A549 (cell line): ENCODE measurements around the gene RANBP3. TPM values are rescaled to one million over a fixed set of nuclear protein-coding genes. Genes with fewer than 3 reads are reported as not detected.

Experiments
- ATAC-seq, 2 experiments: fragments of 200-7000 bp in 1 of 2; fragments of >200 bp in 1 of 2; cut with Nextera tagmentation in 1 of 2; cut with Tn5 transposase in 1 of 2; 3 replicates each; pipeline versions ENCODE4 v1.8.0 to v1.9.1; 2018 to 2020; ENCODE audit warnings: mild to moderate bottlenecking in 1 of 2, moderate library complexity in 1 of 2
- CTCF ChIA-PET: fragments of 300-600 bp; sonication (Branson Sonifier 250); formaldehyde crosslinking; extraction: SDS; loops from one replicate; lab custom pipeline; 2021; ENCODE audit warnings: antibody characterized with exemption, inconsistent platforms; lab: Yijun Ruan, JAX
- POLR2A ChIA-PET: fragments of 350-600 bp; formaldehyde crosslinking; extraction: SDS; loops from one replicate; lab custom pipeline; 2021; ENCODE audit warnings: antibody characterized with exemption, inconsistent platforms; lab: Yijun Ruan, JAX
- DNase-seq, 2 experiments: peaks; one replicate each; pipeline versions ENCODE4 v3.0.0 to v3.0.0-alpha.2; 2011 to 2016; ENCODE audit warnings: low read depth in 1 of 2, low spot score in 1 of 2
- FAIRE-seq: peaks from 2 replicates; lab custom pipeline; 2011; peaks lifted over from hg19 to GRCh38; lab: Jason Lieb, UNC
- H3K27ac ChIP-seq, 2 experiments: fragments of >200 bp; sonication (Bioruptor Twin); formaldehyde crosslinking; 3 replicates each; pipeline ENCODE4 v1.5.1; 2016 to 2017
- H3K4me1 ChIP-seq: fragments of >200 bp; sonication (Bioruptor Twin); formaldehyde crosslinking; 3 replicates; pipeline ENCODE4 v1.6.1; 2016
- H3K4me2 ChIP-seq: fragments of >200 bp; sonication (Bioruptor Twin); formaldehyde crosslinking; 3 replicates; pipeline ENCODE4 v1.6.1; 2016
- H3K4me3 ChIP-seq: fragments of >200 bp; sonication (Bioruptor Twin); formaldehyde crosslinking; 3 replicates; pipeline ENCODE4 v1.5.1; 2016
- H3K9me3 ChIP-seq: fragments of >200 bp; sonication (Bioruptor Twin); formaldehyde crosslinking; 3 replicates; pipeline ENCODE4 v1.6.1; 2016
- BHLHE40 ChIP-seq: IDR thresholded peaks from 2 replicates; pipeline ENCODE4 v1.6.1; 2012; ENCODE audit warnings: low read depth, low read length, inconsistent platforms
- CBX2 ChIP-seq: fragments of 200-600 bp; sonication (generic); IDR thresholded peaks from 2 replicates; pipeline ENCODE4 v1.6.1; 2016; ENCODE audit warnings: low read depth, mild to moderate bottlenecking, borderline replicate concordance
- CHD4 ChIP-seq: fragments of 200-600 bp; sonication (generic); IDR thresholded peaks from 2 replicates; pipeline ENCODE4 v1.6.1; 2016; ENCODE audit warnings: antibody characterized with exemption, mild to moderate bottlenecking, borderline replicate concordance
- CTCF ChIP-seq: fragments of >200 bp; sonication (Bioruptor Twin); formaldehyde crosslinking; IDR thresholded peaks from 3 replicates; pipeline ENCODE4 v1.5.1; 2016
- EHF ChIP-seq: fragments of 250-450 bp; sonication (Bioruptor Pico); IDR thresholded peaks from 2 replicates; pipeline ENCODE4 v1.5.0; 2020; ENCODE audit warnings: mild to moderate bottlenecking
- EHMT2 ChIP-seq: fragments of 200-600 bp; sonication (generic); IDR thresholded peaks from 2 replicates; pipeline ENCODE4 v1.6.1; 2016; ENCODE audit warnings: antibody characterized with exemption, low read depth, mild to moderate bottlenecking, moderate library complexity
- GATA3 ChIP-seq: IDR thresholded peaks from 2 replicates; pipeline ENCODE4 v1.6.1; 2012; ENCODE audit warnings: borderline replicate concordance
- HDAC2 ChIP-seq: fragments of 200-600 bp; sonication (generic); IDR thresholded peaks from 2 replicates; pipeline ENCODE4 v1.6.1; 2016
- HES2 ChIP-seq: fragments of >200 bp; sonication (Bioruptor Twin); formaldehyde crosslinking; IDR thresholded peaks from 2 replicates; pipeline ENCODE4 v1.6.1; 2016
- HOXB13 ChIP-seq: fragments of 250-450 bp; sonication (Bioruptor Pico); IDR thresholded peaks from 2 replicates; pipeline ENCODE4 v1.5.0; 2020; ENCODE audit warnings: low read depth, mild to moderate bottlenecking, moderate library complexity
- MYC ChIP-seq: IDR thresholded peaks from 2 replicates; pipeline ENCODE4 v1.6.1; 2012; ENCODE audit warnings: mild to moderate bottlenecking, inconsistent platforms, low read length, improper control_type of control experiment, borderline replicate concordance
- NFE2L2 ChIP-seq: fragments of 150-350 bp; conservative IDR thresholded peaks from 2 replicates; pipeline ENCODE4 v1.6.1; 2014; ENCODE audit warnings: low read length
- POLR2AphosphoS2 ChIP-seq: conservative IDR thresholded peaks from 2 replicates; pipeline ENCODE4 v1.6.1; 2012; ENCODE audit warnings: low read length, improper control_type of control experiment, inconsistent platforms
- RCOR1 ChIP-seq: fragments of 150-350 bp; IDR thresholded peaks from 2 replicates; pipeline ENCODE4 v1.6.1; 2014; ENCODE audit warnings: antibody characterized with exemption, low read length, low read depth
- RNF2 ChIP-seq: fragments of 200-600 bp; sonication (generic); IDR thresholded peaks from 2 replicates; pipeline ENCODE4 v1.6.1; 2016; ENCODE audit warnings: low read depth, mild to moderate bottlenecking, antibody characterized with exemption, moderate library complexity, borderline replicate concordance
- ZFP36 ChIP-seq: fragments of 450-650 bp; IDR thresholded peaks from 2 replicates; pipeline ENCODE4 v1.6.1; 2014; ENCODE audit warnings: borderline replicate concordance; ENCODE audit not compliant: partially characterized antibody
- WGBS: methylation state at CpG from one replicate; pipeline ENCODE4 v1.1.6; 2017; ENCODE audit errors: missing lambda C conversion rate; 5-methylcytosine and 5-hydroxymethylcytosine counted together
- polyA plus RNA-seq, 4 experiments: library from polyadenylated mRNA; depleted of rRNA in 3 of 4; stranded (reverse); fragments of >200 nt; fragmentation: RNase III in 1 of 4; extraction: RNeasy Plus Mini Kit Qiagen cat#74134 plus additional on column Dnase treatment in 1 of 4; gene quantifications; 2 replicates in 3 of 4; 3 replicates in 1 of 4; pipeline ENCODE4 v1.2.3, GENCODE V29; 2011 to 2017
- TF ChIP-seq, protein P1 (sequence below): fragments of 250-450 bp; sonication (Bioruptor Pico); IDR thresholded peaks from 2 replicates; pipeline ENCODE4 v1.5.0; 2021; ENCODE audit warnings: mild to moderate bottlenecking, moderate library complexity, borderline replicate concordance
- TF ChIP-seq, protein P2 (sequence below): IDR thresholded peaks from 2 replicates; pipeline ENCODE4 v1.6.1; 2012

RANBP3 gene
- polyA plus RNA-seq, 2 of the 4 experiments (the other 2 are of a cell fraction) = 39.2 to 53.5 TPM

DNA sequence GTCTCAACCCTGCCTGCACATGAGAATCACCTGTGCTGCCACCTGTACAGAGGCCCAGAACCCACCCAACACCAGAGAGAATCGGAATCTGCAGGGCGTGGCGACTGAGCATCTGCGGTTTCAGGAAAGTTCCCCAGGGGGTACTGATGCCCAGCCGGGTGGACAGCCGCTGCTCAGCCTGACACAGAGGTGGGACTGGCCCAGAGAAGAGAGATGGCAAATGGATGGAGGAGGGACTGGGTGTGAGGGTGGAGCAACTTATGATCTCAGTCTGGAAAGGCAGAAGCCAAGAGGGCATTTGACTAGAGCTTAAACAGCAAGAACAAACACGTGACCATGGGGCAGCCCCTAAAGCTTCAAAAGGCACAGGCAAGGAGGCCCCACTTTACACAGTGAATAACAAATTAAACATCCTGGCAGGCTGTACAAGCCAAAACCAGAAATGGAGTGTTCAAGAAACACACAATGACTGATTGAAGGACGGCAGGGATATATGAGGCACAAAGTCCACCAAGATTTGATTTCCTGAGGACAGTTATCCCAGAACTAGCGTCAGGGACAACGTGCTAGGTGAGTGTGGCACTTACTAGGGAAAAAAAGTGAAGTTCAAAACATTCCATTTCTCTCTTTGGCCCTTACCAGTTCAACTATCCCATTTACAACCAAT lies 3.1 kb downstream of the RANBP3 start:
- Histone ChIP-seq H3K4me3 (no peak overlapping the region), H3K9me3 (no peaks in the 10 kb centered on the region), H3K4me2 (no peak overlapping the region), H3K27ac (no peak overlapping the region), H3K4me1 (peaks cover 20% of the 10 kb centered on the region; the same call in 2 of the 3 replicates)
- ChIA-PET POLR2A (no interaction called here), CTCF (interaction anchor here (1.2 kb wide), 1 partner anchor 47 kb away, joined by 3 read pairs; no protein-coding TSS in a partner anchor)
- no peak for ATAC-seq
- DNase-seq = no peak
- FAIRE-seq = no peak
- TF ChIP-seq CHD4 = no peak
- no peak for TF ChIP-seq GATA3
- TF ChIP-seq EHF (CRISPR knock-in tag) = no peak
- TF ChIP-seq HES2 = no peak
- no peak for TF ChIP-seq POLR2AphosphoS2
- WGBS = 71% methylated on average over 4 of the region's 10 CpGs

DNA sequence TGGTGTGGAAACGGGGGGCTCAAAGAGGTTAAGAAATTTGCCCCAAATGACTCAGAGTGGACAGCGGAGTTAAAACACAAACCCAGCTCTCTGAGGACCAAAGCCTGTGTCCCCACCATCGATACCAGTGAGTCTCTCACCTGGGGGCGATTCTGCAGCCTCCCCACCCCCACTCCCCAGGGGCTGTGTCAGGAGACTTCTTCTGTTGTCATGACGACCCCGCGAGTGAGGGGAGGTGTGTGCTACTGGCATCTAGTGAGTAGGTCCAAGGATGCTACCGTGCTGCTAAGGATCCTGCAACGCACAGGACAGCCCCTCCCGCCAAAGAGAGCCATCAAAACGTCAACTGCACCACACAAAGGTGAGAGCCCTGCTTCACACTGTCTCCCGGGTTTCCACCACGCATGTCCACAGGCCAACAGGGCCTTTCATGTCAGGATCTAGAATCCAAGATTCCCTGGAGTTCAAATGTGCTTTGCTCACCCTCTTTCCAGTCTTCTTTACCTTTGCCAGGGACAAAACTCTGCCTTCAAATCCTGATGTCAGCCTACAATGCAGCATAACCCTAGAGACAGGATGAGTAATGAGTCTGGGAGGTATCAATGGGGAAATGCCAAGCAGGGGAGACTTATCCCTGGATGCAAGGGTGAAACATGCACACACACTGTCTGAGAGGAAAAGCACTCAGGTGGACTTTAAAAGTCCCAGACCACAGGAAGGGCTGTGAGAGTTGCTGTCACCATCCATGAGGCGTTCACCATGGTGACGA lies 3.9 kb downstream of the RANBP3 start:
- H3K4me2 ChIP-seq = no peak overlapping the region
- no peak overlapping the region for H3K4me3 ChIP-seq
- H3K4me1 ChIP-seq = peaks cover 13% of the 10 kb centered on the region; the same call in 2 of the 3 replicates
- ATAC-seq (no peak), FAIRE-seq (no peak), DNase-seq (no peak)
- ChIA-PET CTCF (interaction anchor here (1.5 kb wide), 1 partner anchor 75 kb away, joined by 4 read pairs; no protein-coding TSS in a partner anchor), POLR2A (no interaction called here)
- no peak overlapping the region for H3K27ac ChIP-seq
- no peaks in the 10 kb centered on the region for H3K9me3 ChIP-seq
- WGBS = 90% methylated on average over 13 of the region's 15 CpGs
- no peak for TF ChIP-seq RNF2
- TF ChIP-seq NFE2L2 = no peak
- no peak for TF ChIP-seq HES2
- no peak for TF ChIP-seq ZFP36
- TF ChIP-seq POLR2AphosphoS2 = no peak
- no peak for TF ChIP-seq HDAC2
- no peak for TF ChIP-seq BHLHE40
- TF ChIP-seq RCOR1 = no peak
- TF ChIP-seq CHD4 = no peak

DNA sequence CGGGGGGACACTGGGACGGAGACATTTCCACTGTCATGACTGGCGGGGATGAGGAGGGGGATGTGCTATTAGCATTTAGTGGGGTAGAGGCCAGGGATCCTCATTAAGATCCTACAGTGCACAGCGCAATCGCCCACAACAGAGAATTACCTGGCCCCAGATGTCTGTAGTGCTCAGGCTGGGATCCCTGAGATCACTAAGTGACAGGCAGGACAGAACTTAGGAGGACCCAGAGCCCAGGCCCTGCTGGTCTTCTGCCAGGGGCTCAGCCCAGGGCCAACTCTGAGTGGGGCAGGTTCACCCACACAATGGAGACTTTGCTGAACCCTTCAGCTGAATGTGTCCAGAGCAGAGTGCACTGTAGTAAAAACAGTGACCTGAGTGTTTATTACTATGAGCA lies 4.6 kb downstream of the RANBP3 start:
- ATAC-seq (no peak), FAIRE-seq (no peak), DNase-seq (no peak)
- no peak overlapping the region for H3K27ac ChIP-seq
- CTCF ChIA-PET = interaction anchor here (1.1 to 1.5 kb wide), 2 partner anchors 75 to 80 kb away, joined by 3 to 4 read pairs; no protein-coding TSS in a partner anchor
- no peak overlapping the region for H3K4me2 ChIP-seq
- WGBS = 86% methylated on average over 5 of the region's 5 CpGs
- peaks cover 9% of the 10 kb centered on the region; the same call in 2 of the 3 replicates for H3K4me1 ChIP-seq
- no peaks in the 10 kb centered on the region for H3K9me3 ChIP-seq
- POLR2A ChIA-PET = no interaction called here
- H3K4me3 ChIP-seq = no peak overlapping the region
- TF ChIP-seq GATA3 (no peak), EHMT2 (no peak), CBX2 (no peak), HOXB13 (no peak), CTCF (no peak), HES2 (no peak), EHF (CRISPR knock-in tag) (no peak), NFE2L2 (no peak), MYC (no peak)
- TF ChIP-seq, protein P1, sequence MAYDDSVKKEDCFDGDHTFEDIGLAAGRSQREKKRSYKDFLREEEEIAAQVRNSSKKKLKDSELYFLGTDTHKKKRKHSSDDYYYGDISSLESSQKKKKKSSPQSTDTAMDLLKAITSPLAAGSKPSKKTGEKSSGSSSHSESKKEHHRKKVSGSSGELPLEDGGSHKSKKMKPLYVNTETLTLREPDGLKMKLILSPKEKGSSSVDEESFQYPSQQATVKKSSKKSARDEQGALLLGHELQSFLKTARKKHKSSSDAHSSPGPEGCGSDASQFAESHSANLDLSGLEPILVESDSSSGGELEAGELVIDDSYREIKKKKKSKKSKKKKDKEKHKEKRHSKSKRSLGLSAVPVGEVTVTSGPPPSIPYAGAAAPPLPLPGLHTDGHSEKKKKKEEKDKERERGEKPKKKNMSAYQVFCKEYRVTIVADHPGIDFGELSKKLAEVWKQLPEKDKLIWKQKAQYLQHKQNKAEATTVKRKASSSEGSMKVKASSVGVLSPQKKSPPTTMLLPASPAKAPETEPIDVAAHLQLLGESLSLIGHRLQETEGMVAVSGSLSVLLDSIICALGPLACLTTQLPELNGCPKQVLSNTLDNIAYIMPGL (CRISPR knock-in tag) = no peak
- TF ChIP-seq, protein P2, sequence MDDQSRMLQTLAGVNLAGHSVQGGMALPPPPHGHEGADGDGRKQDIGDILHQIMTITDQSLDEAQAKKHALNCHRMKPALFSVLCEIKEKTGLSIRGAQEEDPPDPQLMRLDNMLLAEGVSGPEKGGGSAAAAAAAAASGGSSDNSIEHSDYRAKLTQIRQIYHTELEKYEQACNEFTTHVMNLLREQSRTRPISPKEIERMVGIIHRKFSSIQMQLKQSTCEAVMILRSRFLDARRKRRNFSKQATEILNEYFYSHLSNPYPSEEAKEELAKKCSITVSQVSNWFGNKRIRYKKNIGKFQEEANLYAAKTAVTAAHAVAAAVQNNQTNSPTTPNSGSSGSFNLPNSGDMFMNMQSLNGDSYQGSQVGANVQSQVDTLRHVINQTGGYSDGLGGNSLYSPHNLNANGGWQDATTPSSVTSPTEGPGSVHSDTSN = no peak
